Measurements from ENCODE around the gene ZNF598.
"Not testable (repeated sequence)": the region's sequence is repeated elsewhere in the genome, so short reads cannot be mapped to it uniquely, and the experiment has no call there.

Gene ZNF598

DNA sequence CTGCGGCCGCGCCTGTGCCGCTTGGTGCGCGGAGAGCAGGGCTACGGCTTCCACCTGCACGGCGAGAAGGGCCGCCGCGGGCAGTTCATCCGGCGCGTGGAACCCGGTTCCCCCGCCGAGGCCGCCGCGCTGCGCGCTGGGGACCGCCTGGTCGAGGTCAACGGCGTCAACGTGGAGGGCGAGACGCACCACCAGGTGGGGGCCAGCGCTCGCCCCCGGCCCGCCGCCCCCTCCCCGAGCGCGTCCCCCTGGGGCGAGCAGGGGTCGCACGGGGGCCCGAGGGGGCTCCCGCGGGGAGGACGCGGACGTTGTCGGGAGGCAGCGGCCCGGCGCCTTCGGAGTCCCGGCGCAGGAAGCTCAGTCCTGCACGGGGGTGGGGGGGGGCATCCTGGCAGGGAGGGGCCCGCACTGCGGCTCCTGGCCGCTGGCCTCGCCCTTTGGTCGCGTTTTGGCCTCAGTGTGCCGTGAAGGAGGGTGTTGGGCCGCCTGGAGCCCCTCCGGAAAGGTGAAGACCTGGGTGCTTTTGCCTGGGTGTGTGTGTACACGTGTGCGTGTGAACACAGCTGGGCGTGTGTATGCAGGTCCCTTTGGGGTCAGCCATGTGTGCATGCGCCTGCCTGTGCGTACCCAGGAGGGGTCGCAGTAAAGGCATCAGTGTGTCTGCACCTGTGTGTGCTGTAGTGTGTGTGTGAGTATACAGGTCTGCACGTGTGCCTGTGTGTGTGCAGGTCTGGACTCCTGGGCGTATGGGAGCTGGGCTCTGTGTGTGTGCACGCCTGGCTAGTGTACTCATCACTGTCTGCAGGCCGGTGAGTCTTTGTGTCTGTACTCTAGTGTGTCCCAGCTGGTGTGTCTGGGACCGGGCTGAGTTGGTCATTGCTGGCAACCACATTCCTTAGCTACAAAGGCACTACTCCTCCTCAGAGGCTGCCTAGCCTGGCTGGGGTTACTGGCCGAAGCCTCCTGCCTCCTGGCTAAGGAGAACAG is 17.7 kb upstream of the ZNF598 start:
- DNase-seq, result no peak

DNA sequence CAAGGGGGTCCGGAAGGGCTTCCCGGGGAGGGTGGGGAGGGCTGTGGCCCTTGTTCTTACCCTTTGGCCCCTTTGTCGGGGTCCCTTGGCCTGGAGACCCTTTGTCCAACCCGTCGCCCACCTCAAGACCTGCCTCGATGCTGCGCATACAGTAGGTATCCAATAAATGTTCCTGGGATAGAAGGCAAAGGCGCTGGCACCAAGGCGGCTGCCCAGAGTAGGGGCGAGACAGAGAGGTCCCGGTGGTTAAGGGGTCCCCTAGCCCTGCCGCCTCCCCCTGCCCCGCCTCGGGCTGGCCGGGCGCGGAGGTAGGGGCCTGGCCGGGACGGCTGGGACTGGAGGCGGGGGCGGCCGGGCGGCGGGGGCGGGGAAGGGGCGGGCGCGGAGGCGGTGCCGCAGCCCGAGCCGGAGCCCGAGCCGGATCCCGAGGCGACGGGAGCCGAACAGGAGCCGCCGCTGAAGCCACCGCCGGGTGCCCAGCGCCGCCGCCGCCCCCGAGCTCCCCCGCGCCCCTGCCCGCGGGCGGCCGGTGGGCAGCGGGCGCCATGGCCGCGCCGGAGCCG is 16.9 kb upstream of the ZNF598 start, which contains the start of gene NHERF2:
NHERF2 (plus strand) TSS at position 442 of the 563 bp plus-strand sequence; CDS start at position 546, 104 bp downstream.
- no peak for DNase-seq

DNA sequence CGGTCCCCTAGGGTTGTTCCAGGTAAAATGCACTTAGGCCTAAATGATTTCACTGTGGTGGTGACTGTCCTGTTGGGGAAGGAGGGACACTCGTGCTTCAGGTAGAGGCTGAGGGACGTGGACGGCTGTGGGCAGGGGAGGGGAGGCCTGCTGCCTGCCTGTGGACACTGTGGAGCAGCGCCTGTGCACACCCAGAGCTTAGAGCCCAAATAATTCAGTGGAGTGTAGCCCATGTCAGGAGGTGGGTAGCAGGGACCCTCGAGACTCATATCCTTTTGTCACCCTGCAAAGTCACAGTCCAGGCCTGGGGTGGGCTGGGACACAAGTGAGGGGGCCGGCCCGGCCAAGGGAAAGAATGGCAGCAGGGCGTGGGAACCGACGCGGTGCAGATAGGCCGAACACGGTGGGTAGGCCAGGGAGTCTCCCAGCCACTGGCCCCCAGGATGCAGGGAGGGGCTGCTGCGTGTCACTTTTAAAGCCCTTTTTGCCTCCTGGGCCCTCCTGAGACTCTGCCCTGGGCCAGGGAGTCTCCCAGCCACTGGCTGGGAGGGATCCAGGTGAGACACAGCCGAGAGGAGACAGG is 16.3 kb upstream of the ZNF598 start:
- no peak for DNase-seq

DNA sequence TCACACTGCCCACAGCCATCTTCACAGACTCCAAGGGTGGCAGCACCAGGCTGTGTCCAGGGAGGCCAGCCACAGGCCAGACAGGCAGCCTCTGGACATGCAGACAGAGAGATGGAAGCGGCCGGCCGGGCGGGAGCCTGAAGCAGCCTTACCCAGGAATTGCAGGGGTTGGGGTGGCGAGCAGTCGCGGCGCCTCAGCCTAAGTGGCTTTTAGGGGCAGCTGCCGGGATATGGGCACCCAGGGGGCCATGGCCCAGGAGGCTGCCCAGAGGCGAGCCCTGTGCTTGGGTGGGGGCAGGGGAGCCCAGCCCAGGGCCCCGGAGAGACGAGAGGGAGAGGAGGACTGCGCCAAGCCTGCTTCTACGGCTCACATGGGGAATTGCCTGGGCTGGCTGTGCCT is 15.6 kb upstream of the ZNF598 start:
- no peak for DNase-seq

DNA sequence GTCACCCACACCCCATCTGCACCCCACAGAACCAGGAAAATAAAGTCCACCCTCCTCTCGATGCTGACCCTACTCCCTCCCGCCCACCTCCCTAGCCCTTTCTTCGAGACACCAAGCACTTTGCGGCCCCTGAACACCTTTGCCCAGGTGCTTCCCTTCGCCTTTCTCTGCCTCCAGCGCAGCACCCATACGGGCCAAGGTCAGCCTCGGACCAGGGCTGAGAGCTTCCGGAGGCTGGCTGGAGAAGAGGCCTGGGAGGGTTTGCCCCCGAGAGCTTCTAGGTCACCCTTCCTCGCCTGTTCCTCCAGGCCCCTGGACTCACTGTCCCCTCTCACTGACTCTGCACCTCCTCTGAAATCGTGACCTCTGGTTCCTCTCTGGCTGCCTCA is 14.4 kb upstream of the ZNF598 start:
- DNase-seq, result no peak

DNA sequence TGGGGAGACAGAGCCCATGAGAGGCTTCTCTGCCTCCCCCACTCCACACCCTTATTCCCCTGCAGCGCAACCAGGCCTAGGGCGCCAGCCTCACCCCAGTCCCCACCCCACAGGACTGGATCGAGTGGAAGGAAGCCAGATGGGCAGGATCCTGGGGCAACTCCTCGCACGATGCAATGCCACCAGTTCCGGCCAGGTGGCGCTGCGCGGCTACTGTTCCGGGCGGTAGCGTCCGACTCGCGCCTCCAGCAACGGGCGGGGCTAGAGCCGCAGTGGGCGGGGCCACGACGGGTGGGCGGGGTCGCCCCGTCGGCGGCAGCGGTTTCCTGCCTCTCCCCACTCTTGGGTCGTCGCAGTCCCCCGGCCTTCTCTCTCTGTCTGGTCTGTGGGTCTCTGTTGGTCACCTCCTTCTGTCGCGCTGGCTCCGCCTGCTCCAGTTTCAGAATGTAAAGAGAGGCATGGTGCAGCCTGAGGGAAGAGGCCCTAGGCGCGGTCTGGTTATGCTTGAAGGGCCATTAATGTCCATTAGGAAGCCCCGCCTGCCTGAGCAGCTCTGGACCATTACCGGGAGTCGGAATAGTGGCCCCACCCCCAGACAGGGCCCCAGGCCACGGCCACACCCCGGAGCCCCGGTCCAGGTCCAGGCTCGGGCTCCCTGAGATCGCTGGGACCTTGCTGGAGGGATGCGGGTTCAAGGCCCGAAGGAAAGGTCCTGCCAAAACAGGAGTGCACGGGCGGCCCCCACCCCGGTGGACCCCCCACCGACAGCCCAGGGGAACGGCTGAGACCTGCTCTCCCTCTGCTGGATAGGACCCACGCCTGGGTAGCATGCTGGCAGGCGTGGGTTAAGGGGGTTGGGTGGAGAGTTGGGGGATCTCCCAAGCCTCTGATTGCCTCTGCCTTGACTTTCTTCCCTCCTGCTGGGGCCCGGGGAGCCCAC is 13.7 kb upstream of the ZNF598 start:
- DNase-seq, result peak; percentile 52

DNA sequence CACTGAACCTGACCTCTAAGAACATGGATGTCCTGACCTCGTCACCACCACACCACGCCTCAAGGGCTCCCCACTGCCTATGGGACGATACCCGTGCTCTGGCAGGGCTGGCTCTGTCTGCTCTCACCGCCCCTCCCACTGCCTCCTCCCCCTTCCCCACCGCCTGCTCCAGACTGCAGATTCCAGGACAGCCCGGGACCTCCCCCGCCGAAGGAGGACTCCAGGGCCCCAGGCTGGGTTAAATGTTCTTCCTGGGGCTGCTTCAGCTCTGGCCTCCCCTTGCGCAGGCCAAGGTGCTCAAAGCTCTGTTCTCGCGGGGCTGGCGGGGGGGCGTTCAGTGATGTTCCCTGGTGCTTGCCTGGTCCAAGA is 13.1 kb upstream of the ZNF598 start:
- no peak for DNase-seq

DNA sequence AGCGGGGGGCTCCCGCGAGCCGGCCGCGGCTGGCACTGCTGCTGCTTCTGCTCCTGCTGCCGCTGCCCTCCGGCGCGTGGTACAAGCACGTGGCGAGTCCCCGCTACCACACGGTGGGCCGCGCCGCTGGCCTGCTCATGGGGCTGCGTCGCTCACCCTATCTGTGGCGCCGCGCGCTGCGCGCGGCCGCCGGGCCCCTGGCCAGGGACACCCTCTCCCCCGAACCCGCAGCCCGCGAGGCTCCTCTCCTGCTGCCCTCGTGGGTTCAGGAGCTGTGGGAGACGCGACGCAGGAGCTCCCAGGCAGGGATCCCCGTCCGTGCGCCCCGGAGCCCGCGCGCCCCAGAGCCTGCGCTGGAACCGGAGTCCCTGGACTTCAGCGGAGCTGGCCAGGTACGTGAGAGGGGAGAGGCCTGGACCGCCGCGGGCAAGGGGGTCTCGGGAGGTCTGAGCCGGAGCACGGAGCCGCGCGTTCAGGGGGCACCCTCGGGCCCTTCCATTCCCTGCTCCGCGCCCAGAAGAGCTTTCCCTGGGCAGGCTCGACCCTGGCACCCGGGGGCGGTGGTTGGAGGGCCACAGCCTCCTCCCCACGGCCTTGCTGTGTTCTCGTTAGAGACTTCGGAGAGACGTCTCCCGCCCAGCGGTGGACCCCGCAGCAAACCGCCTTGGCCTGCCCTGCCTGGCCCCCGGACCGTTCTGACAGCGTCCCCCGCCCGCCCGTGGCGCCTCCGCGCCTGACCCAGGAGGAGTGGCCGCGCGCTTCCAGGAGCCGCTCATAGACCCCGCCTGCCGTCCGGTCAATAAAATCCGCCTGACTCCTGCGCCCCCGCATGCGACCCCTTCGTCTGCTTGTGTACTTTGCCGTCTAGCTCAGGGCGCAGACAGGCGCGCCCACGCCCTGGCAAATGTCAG is 10.6 kb upstream of the ZNF598 start:
- no peak for DNase-seq

DNA sequence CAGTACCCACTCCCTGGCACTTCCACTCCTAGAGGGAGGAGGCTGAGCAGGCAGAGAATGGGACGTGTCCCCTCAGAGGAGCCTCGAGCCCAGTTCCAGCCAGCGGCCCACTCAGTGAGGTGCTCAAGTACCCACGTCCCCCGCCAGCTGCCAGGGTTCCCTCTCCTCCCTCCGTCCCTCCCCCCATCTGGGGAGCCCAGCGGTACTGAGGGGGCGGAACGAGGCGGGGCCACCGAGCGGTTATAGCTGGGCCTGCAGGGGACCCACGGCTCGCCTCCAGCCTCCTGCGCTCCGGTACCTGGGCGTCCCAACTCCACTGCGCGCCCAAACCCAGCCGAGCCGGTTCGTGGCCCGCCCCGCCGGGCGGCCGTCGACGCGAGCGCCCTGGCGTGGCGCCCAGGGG is 9.9 kb upstream of the ZNF598 start, which contains the start of gene NPW:
NPW (plus strand) TSS at position 268 of the 403 bp plus-strand sequence.
- no peak for DNase-seq

DNA sequence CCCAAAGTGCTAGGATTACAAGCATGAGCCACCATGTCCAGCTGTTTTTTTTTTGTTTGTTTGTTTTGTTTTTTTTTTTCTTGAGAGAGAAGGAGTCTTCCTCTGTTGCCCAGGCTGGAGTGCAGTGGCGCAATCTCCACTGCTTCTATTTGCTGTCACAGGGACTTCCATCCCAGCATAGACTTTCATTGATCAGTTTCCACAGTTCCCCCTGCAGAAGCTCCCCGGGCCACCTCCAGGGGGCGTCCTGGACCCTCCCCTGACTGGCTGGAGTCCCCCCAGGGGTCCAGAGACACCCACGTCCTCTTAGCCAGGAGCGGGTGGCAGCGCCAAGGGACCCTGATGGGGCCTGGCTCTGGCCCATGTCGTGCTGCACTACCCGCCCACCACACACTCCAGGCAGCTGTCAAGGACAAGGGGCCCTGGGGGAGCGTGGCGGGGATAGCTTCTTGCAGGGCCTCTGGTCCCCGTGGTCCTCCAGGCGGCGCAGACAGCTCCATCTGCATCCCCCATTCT is 6.8 kb upstream of the ZNF598 start:
- no peak for DNase-seq

DNA sequence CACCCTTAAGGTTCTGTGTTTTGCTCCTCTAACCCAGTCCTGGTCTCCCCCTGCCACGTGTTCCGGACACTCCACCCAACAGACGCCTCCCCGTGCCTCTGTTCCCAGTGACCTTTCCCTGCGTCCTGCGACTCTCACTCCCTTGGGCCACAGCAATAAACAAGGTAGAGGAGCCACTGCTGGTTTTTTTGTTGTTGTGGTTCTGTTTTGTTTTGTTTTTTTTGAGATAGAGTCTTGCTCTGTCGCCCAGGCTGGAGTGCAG is 6.3 kb upstream of the ZNF598 start:
- no peak for DNase-seq

DNA sequence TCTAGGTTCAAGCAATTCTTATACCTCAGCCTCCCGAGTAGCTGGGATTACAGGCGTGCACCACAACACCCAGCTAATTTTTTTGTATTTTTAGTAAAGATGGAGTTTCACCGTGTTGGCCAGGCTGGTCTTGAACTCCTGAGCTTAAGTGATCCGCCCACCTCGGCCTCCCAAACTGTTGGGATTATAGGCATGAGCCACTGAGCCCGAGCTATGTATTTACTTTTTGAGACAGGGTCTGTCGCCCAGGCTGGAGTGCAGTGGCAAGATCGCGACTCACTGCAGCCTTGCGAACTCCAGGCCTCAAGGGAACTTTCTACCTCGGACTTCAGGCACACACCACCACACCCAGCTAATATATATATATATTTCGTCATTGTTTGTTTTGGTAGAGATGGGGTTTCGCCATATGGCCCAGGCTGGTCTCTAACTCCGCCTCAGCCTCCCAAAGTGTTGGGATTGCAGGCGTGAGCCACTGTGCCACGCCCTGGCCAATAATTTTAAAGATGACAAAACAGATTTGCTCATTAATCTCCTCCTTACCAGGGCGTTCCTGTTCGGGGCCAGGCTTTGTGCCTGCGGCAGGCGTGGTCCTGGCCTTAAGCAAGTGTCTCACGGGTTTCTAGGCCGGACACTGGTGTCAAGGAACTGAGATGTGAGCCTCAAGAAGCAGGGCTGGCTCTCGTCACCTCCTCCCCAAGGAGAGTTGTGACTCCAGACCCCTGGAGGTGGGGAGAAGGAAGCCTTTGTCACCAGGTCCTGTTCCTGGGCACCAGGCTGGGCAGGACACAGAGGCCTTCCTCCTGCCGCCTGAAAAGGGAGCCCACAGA is 5.7 kb upstream of the ZNF598 start:
- no peak for DNase-seq

DNA sequence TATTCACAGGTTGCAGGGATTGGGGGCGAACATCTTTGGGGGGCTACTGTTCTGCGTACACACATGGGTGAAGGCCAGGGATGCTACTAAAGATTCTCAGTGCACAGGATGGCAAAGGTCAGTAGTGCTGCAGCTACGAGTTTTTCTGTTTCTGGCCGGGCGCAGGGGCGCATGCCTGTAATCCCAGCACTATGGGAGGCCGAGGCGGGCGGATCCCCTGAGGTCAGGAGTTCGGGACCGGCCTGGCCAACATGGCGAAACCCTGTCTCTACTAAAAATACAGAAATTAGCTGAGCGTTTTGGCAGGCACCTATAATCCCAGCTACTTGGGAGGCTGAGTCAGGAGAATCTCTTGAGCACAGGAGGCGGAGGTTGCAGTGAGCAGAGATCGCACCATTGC is 3.9 kb upstream of the ZNF598 start:
- DNase-seq, result no peak

DNA sequence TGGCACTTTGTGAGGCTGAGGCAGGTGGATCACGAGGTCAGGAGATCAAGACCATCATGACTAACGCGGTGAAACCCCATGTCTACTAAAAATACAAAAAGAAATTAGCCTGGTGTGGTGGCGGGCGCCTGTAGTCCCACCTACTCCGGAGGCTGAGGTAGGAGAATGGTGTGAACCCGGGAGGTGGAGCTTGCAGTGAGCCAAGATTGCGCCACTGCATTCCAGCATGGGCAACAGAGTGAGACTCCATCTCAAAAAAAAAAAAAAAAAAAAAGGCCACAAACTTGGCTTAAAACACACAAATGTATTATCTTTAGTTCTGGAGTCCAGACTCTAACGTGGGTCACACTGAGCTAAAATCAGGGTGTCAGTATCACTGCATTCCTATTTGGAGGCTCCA is 2.1 kb upstream of the ZNF598 start:
- not testable (repeated sequence) for DNase-seq

DNA sequence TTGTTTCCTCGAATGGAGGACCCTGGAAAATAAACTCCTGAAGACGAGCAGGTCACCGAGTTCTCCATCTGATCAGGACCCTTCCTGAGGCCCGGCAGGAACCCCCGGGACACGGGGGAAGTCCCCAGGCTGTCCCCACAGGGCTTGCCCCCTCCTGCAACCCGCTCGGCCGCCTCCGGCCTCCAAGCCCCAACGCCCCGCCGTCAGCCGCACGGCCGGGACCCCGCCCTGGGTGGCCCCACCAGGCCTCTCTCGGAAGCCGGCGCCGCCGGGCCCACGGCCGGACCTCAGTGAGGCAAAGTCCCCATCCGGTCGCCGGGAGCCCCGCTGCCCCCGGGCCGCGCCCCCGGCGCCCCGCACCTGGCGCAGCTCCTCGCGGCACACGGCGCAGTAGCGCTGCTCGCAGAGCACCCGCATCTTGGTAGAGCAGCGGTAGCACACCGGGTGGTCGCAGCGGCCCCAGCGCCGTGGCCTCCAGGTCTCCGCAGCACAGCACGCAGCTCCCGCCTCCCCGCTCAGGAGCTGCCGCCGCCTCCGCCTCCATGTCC is 383 bp downstream of the ZNF598 start:
- no peak for DNase-seq

DNA sequence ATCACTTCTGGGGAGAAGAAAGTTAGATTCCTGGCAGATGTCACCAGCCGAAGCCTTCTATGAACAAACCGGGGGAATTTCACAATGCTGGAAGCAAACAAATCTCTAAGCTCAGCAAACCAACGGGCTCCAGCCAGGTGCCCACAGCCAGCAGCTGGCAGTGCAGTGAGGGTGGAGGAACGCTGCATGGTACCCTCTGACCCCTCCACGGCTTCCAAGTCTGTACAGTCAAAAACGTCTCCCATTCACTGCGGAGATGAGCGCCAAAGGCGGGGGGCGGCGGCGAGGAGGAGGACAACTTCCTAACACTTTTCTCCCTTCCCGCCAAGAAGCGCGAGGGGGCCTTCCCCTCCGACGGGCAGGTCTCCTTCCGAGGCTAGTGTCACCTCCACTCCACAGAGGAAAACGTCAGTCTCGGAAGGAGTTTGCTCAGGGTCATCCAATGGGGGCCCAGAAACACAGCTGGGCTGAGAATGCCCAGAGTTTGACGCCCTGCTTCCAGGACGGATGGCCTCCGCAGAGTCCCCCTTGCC is 924 bp downstream of the ZNF598 start:
- DNase-seq, result no peak

DNA sequence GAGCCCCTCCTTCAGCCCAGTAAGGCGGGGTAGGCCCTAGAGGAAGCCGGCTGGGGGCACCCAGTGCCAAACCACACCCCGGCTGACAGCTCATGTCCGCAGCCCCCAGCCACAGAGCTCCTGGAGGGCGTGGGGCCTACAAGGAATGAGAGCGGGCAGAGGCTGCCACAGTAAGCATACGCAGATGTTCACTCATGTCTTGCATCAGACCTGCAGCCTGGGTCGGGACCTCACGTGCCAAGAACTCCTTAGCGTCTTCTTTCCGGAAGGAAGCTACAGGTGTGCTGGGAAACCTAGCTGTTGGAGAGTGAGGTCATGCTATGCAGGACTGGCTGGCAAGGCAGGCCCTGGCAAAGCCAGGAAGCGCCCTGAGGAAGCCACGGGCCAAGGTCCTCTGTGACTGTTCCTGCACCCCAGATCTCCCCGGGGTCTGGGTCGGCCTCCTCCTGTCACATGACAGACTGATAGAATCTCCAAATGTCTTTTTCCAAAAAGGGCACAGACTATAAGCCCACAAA is 1.6 kb downstream of the ZNF598 start:
- no peak for DNase-seq

DNA sequence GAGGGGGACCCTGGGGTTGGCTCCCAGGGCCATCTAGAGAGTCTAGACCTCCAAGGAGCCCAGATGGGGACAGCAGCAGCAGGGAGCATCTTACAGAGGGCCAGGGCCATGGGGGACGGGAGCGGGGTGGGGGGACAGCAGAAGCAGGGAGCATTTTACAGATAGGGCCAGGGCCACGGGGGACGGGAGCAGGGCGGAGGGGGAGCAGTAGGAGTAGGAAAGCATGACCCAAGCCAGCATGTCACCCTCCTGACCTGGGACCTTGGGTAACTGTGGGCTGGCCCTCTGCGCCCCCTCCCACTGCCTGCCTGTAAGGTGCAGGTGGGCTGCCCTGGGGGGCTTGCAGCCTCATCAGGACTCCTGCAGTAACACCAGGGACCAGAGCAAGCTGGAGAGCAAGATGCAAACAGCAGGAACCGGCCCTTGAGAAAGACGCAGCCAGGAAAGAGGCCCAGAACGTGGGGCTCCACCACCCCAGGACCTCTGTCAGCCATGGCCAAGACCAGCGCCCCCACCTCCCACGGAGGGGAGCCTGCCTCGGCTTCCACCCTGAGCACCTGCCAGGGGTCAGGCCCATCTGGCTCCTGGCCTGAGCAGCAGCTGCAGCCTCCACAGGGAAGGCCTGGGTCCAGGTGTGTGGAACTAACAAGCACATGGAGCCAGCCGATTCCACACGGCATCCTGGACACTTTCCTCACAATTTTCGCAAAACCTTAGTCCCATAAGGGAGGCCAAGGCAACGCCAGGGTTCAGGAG is 2.4 kb downstream of the ZNF598 start:
- DNase-seq, result no peak

DNA sequence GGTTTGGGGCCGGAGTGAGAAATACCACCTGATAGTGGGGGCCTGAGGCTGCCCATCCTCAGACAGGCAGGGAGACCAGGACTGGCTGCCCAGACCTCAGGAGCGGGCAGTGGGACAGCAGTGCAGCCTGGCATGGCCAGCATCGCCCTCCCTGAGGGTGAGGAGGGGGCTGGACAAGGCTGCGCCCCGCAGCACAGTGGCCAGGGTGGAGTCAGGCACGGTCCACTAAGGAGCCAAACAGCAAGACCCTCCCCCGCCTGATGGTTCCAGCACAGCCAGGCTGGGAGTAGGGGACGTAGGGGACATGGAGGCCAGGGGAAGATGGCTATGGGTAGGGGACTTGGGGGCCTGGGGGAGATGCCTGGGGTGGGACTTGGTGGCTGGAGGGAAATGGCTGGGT is 3.3 kb downstream of the ZNF598 start:
- DNase-seq, result no peak

Data from NCI-H748 treated with DMSO at 0.1 percent for 48 hours (cell line).